ENCODE measurements around the gene USP49.

- TF ChIP-seq POLR2A (IDR thresholded peaks at IDR 0.05; ENCODE audit: low read depth, low read length) (no peak), PAX5 (IDR thresholded peaks at IDR 0.05; ENCODE audit: insufficient read depth, low read length, severe bottlenecking) (no peak), TAF1 (IDR thresholded peaks at IDR 0.05; ENCODE audit: low read depth, low read length) (no peak), POLR2AphosphoS5 (IDR thresholded peaks at IDR 0.05; ENCODE audit: low read depth, low read length) (no peak), SPI1 (IDR thresholded peaks at IDR 0.05; ENCODE audit: low read depth, low read length) (no peak), POU2F2 (IDR thresholded peaks at IDR 0.05; ENCODE audit: low read depth, low read length) (no peak)
Observed at GRCh38 chr6:41813956-41814355, 81.2 kb downstream of the USP49 start.

All from GM12891 (cell line).